Endodermal cell (in vitro differentiated cells): ENCODE data around the gene TBC1D1. TPM values are rescaled to one million over a fixed set of nuclear protein-coding genes. Genes with fewer than 3 reads are reported as not detected.

Source experiments
- DNase-seq: peaks from one replicate; pipeline ENCODE4 v3.0.0-alpha.2; 2017
- H3K27ac ChIP-seq: 2 replicates; pipeline ENCODE4 v1.5.1; 2013; ENCODE audit warnings: mild to moderate bottlenecking, low read depth, low read length, moderate library complexity
- H3K27me3 ChIP-seq: 2 replicates; pipeline ENCODE4 v1.6.1; 2013; ENCODE audit warnings: mild to moderate bottlenecking, low read length, moderate library complexity; ENCODE audit not compliant: insufficient read depth, control insufficient read depth, poor library complexity, severe bottlenecking
- H3K36me3 ChIP-seq: 2 replicates; pipeline ENCODE4 v1.7.0; 2013; ENCODE audit warnings: mild to moderate bottlenecking, low read length, moderate library complexity; ENCODE audit not compliant: control insufficient read depth, insufficient read depth
- H3K4me1 ChIP-seq: one replicate; pipeline ENCODE4 v1.7.0; 2013; ENCODE audit warnings: low read length; ENCODE audit not compliant: control insufficient read depth, insufficient read depth
- H3K4me3 ChIP-seq: 2 replicates; pipeline ENCODE4 v1.5.1; 2013; ENCODE audit warnings: mild to moderate bottlenecking, low read length, moderate library complexity
- H3K9ac ChIP-seq: 2 replicates; pipeline ENCODE4 v1.6.1; 2013; ENCODE audit warnings: mild to moderate bottlenecking, low read length, moderate library complexity; ENCODE audit not compliant: poor library complexity, severe bottlenecking; ENCODE audit errors: extremely low read depth
- H3K9me3 ChIP-seq: 2 replicates; pipeline ENCODE4 v1.6.1; 2013; ENCODE audit warnings: mild to moderate bottlenecking, low read length, moderate library complexity; ENCODE audit not compliant: control insufficient read depth
- H3K27ac Mint-ChIP-seq: 2 replicates; pipeline ENCODE4 v1.8.0; 2020; ENCODE audit warnings: mixed read lengths
- H3K27me3 Mint-ChIP-seq: 2 replicates; pipeline ENCODE4 v1.8.0; 2021; ENCODE audit warnings: mild to moderate bottlenecking, mixed read lengths; ENCODE audit not compliant: insufficient read depth
- H3K36me3 Mint-ChIP-seq: 2 replicates; pipeline ENCODE4 v1.8.0; 2020; ENCODE audit warnings: low read depth, mixed read lengths
- H3K4me1 Mint-ChIP-seq: 2 replicates; pipeline ENCODE4 v1.8.0; 2020; ENCODE audit warnings: mixed read lengths
- H3K4me3 Mint-ChIP-seq: 2 replicates; pipeline ENCODE4 v1.8.0; 2020; ENCODE audit warnings: mild to moderate bottlenecking, moderate library complexity, mixed read lengths
- H3K9me3 Mint-ChIP-seq: 2 replicates; pipeline ENCODE4 v1.8.0; 2020; ENCODE audit warnings: mild to moderate bottlenecking, mixed read lengths
- WGBS, 2 experiments: methylation state at CpG; one replicate each; pipeline versions ENCODE4 v1.1.5 to v1.1.7; 2013; ENCODE audit warnings: missing lambda C conversion rate in 2 of 2, mixed read lengths in 1 of 2; ENCODE audit not compliant: insufficient coverage in 1 of 2, insufficient read length in 1 of 2; 5-methylcytosine and 5-hydroxymethylcytosine counted together
- total RNA-seq, 2 donors: library from RNA; stranded (reverse); fragmentation: NEBNext Ultra II Directional in 1 of 2; extraction: Animal tissue kit (Norgen Biotek cat#: 25700) in 1 of 2; gene quantifications; 2 replicates in 1 of 2; 3 replicates in 1 of 2; pipeline ENCODE4 v1.2.1, GENCODE V29; 2021
- TF ChIP-seq, protein P1 (sequence below): fragments of 200-600 bp; sonication (generic); conservative IDR thresholded peaks from 2 replicates; pipeline ENCODE4 v1.5.0; 2021; ENCODE audit warnings: antibody characterized with exemption, mild to moderate bottlenecking

Gene TBC1D1
- total RNA-seq, 2 donors from 2014 or later: 110 to 122 TPM

DNA sequence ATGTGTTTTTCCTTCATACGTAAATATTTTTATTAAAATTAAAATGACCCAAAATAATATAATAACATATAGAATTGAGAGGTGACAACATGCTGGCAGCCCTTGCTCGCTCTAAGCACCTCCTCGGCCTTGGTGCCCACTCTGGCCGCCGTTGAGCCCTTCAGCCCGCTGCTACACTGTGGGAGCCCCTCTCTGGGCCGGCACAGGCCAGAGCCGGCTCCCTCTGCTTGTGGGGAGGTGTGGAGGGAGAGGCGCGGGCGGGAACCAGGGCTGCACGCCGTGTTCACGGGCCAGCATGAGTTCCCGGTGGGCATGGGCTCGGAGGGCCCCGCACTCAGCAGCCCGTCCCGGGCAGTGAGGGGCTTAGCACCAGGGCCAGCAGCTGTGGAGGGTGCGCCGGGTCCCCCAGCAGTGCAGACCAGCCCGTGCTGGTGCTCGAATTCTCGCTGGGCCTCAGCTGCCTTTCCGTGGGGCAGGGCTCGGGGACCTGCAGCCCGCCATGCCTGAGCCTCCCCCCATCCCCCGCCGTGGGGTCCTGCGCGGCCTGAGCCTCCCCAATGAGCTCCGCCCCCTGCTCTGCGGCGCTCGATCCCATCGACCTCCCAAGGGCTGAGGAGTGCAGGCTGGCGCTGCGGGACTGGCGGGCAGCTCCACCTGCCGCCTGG is 291.6 kb downstream of the TBC1D1 start:
- H3K27me3 Mint-ChIP-seq: no peaks in the 10 kb centered on the region
- peaks cover 2% of the 10 kb centered on the region for H3K36me3 Mint-ChIP-seq
- no peak overlapping the region for H3K9ac ChIP-seq
- peaks cover 10% of the 10 kb centered on the region for H3K9me3 ChIP-seq
- peaks cover 2% of the 10 kb centered on the region for H3K4me1 Mint-ChIP-seq
- no peak overlapping the region for H3K27ac ChIP-seq
- TF ChIP-seq, protein P1, sequence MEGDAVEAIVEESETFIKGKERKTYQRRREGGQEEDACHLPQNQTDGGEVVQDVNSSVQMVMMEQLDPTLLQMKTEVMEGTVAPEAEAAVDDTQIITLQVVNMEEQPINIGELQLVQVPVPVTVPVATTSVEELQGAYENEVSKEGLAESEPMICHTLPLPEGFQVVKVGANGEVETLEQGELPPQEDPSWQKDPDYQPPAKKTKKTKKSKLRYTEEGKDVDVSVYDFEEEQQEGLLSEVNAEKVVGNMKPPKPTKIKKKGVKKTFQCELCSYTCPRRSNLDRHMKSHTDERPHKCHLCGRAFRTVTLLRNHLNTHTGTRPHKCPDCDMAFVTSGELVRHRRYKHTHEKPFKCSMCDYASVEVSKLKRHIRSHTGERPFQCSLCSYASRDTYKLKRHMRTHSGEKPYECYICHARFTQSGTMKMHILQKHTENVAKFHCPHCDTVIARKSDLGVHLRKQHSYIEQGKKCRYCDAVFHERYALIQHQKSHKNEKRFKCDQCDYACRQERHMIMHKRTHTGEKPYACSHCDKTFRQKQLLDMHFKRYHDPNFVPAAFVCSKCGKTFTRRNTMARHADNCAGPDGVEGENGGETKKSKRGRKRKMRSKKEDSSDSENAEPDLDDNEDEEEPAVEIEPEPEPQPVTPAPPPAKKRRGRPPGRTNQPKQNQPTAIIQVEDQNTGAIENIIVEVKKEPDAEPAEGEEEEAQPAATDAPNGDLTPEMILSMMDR: no peak
- no peak overlapping the region for H3K4me3 Mint-ChIP-seq
- H3K36me3 ChIP-seq: no peaks in the 10 kb centered on the region
- 95 to 97% methylated on average over 23 to 39 of the region's 40 CpGs for WGBS, 2 experiments
- no peaks in the 10 kb centered on the region for H3K4me1 ChIP-seq
- H3K4me3 ChIP-seq: no peak overlapping the region
- peaks cover 47% of the 10 kb centered on the region for H3K9me3 Mint-ChIP-seq
- H3K27me3 ChIP-seq: no peaks in the 10 kb centered on the region
- DNase-seq: no peak
- no peak overlapping the region for H3K27ac Mint-ChIP-seq

DNA sequence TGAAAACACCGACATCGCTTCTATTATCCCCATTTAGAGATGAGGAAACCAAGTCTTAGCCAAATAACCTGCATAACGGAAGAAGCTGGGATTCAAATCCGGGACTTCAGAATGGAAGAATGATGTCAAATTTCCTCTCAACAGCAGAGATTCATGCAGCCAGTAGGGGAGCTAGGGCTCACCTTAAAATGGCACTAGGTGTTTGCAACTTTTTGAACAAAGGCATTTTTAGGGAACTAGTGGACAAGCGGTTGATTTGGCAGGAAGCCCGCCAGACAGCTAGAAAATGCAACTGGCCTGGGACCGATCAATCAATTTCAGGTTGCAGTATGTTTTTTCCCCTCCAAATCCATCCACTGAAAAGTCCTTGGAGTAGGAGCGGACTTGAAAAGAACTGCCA is 293.5 kb downstream of the TBC1D1 start:
- no peaks in the 10 kb centered on the region for H3K36me3 Mint-ChIP-seq
- H3K9ac ChIP-seq: no peak overlapping the region
- peaks cover 2% of the 10 kb centered on the region for H3K4me1 Mint-ChIP-seq
- no peak overlapping the region for H3K27ac ChIP-seq
- H3K27me3 Mint-ChIP-seq: no peaks in the 10 kb centered on the region
- H3K27me3 ChIP-seq: no peaks in the 10 kb centered on the region
- no peak overlapping the region for H3K4me3 ChIP-seq
- TF ChIP-seq, protein P1: peak; percentile 46
- H3K36me3 ChIP-seq: no peaks in the 10 kb centered on the region
- H3K9me3 ChIP-seq: peaks cover 10% of the 10 kb centered on the region
- no peaks in the 10 kb centered on the region for H3K4me1 ChIP-seq
- no peak overlapping the region for H3K27ac Mint-ChIP-seq
- peaks cover 40% of the 10 kb centered on the region for H3K9me3 Mint-ChIP-seq
- H3K4me3 Mint-ChIP-seq: no peak overlapping the region
- no peak for DNase-seq
- 95 to 96% methylated on average over 7 to 8 of the region's 8 CpGs for WGBS, 2 experiments

DNA sequence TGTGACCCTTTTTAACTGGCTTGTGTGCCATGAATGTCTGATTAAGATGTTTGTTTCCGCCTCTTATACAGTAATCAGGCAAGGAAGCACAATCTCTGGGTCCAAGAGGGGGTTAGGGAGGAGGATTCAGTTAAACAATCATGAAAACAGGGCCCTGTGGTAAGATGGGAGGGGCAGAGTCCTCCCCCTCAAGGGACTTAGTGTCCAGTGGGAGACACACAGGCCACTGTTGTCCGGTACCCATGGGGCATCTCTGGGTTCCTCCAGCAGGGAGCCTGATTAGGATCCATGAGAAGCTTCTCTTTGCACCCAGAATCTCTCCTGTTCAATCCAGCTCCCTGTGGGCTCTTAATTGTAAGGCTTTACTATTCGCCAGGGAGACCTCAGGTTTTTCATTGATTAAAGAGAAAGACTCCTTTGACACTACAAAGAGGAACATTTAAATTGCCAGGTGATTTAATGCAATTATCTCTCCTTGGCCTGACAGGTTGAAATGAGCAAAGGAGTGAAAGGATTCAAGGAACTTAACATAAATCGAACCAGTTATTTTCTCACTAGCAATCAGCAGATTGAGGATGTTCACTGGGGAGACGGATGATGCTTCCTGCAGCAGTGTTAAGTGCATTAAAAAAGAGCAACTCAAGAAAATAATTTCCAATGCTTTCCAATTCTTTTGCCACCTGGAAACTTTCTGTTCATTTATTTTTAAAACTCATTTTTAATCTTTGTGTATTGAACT is 294.7 kb downstream of the TBC1D1 start:
- no peaks in the 10 kb centered on the region for H3K4me1 ChIP-seq
- Mint-ChIP-seq H3K4me1 (no peaks in the 10 kb centered on the region), H3K9me3 (peaks cover 30% of the 10 kb centered on the region), H3K27ac (no peak overlapping the region), H3K27me3 (no peaks in the 10 kb centered on the region), H3K4me3 (no peak overlapping the region), H3K36me3 (no peaks in the 10 kb centered on the region)
- no peaks in the 10 kb centered on the region for H3K27me3 ChIP-seq
- no peak overlapping the region for H3K4me3 ChIP-seq
- H3K9me3 ChIP-seq: peaks cover 10% of the 10 kb centered on the region
- TF ChIP-seq, protein P1: no peak
- H3K27ac ChIP-seq: no peak overlapping the region
- WGBS, 2 experiments: 92 to 100% methylated on average over 1 to 5 of the region's 5 CpGs
- H3K36me3 ChIP-seq: no peaks in the 10 kb centered on the region
- H3K9ac ChIP-seq: no peak overlapping the region
- DNase-seq: no peak
